Tibial nerve (tissue), 4 donors: ENCODE results near the gene NFATC1.

ENCODE experiments used
- EP300 ChIP-seq, 2 donors: sonication (generic); formaldehyde crosslinking; IDR thresholded peaks; one replicate each; pipeline ENCODE4 v1.6.1; 2017; ENCODE audit warnings: antibody characterized with exemption in 2 of 2, mild to moderate bottlenecking in 1 of 2
- TF ChIP-seq, protein P1 (sequence below), 5 experiments: fragments of 200-600 bp in 3 of 5; fragments of 450-650 bp in 2 of 5; sonication (generic) in 3 of 5; IDR thresholded peaks; one replicate each; pipeline ENCODE4 v1.5.1; 2016 to 2019; ENCODE audit warnings: antibody characterized with exemption in 5 of 5, mild to moderate bottlenecking in 3 of 5, moderate library complexity in 2 of 5

DNA sequence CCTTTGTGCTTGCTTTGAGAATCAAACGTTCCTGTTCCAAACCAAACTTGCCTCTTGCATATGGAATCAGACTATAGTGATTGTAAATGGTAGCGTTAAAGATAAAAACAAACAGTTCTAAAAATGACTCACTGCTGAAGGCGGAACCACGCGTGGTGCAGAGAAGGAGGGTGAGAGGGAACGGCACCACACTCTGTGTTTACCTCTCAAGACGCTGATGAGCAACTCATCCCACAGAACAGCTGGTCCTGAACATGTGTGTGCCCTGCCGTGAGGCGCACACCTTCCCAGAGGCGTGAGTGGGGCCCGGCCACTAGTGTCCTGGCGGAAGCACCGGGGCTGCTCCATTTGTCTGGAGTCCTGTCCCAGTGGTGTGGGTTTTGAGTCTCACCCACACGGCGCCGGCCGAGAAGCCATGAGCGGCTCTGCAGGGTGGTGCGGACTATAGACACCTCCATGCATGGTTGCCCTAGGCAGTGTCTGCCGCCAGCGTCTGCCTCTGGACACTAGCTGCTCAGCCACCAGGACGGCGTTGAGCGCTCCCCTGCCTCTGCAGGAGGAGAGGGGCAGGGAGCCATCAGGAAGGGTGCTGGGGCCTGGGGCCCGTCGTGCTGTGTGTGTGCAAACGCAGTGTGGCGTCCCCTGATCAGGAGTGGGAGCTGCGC is 52.1 kb downstream of the NFATC1 start:
- TF ChIP-seq, protein P1, sequence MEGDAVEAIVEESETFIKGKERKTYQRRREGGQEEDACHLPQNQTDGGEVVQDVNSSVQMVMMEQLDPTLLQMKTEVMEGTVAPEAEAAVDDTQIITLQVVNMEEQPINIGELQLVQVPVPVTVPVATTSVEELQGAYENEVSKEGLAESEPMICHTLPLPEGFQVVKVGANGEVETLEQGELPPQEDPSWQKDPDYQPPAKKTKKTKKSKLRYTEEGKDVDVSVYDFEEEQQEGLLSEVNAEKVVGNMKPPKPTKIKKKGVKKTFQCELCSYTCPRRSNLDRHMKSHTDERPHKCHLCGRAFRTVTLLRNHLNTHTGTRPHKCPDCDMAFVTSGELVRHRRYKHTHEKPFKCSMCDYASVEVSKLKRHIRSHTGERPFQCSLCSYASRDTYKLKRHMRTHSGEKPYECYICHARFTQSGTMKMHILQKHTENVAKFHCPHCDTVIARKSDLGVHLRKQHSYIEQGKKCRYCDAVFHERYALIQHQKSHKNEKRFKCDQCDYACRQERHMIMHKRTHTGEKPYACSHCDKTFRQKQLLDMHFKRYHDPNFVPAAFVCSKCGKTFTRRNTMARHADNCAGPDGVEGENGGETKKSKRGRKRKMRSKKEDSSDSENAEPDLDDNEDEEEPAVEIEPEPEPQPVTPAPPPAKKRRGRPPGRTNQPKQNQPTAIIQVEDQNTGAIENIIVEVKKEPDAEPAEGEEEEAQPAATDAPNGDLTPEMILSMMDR (IDR thresholded peaks at IDR 0.05) = no peak
- no peak for TF ChIP-seq EP300 (IDR thresholded peaks at IDR 0.05)
